ENCODE data around the gene SPATA31D4.

The SPATA31D4 gene

DNA sequence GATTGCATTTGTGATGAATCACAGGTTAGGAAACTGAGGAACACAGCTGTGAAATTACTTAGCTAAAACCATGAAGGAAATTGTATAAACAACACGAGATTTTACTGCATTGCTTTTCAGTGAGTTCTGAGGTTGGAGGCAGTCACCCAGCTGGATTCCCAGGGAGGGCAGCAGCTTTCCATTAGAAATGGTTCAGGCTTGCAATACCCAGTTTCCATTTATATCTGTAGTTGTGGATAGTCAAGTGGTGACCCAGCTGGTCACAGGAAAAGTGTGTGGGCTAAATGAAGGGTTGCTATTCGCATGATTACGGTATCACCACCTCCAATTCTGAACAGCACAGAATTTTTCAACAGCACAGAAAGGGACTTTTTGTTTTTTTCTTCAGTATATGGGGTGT, 34.3 kb upstream of the SPATA31D4 start:
- DNase-seq (ENCODE audit: low read depth), result peak; percentile 31
- no peak overlapping the region for H3K4me3 ChIP-seq (ENCODE audit: control insufficient read depth, low read depth, low read length)
- TF ChIP-seq, protein P1, sequence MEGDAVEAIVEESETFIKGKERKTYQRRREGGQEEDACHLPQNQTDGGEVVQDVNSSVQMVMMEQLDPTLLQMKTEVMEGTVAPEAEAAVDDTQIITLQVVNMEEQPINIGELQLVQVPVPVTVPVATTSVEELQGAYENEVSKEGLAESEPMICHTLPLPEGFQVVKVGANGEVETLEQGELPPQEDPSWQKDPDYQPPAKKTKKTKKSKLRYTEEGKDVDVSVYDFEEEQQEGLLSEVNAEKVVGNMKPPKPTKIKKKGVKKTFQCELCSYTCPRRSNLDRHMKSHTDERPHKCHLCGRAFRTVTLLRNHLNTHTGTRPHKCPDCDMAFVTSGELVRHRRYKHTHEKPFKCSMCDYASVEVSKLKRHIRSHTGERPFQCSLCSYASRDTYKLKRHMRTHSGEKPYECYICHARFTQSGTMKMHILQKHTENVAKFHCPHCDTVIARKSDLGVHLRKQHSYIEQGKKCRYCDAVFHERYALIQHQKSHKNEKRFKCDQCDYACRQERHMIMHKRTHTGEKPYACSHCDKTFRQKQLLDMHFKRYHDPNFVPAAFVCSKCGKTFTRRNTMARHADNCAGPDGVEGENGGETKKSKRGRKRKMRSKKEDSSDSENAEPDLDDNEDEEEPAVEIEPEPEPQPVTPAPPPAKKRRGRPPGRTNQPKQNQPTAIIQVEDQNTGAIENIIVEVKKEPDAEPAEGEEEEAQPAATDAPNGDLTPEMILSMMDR (IDR thresholded peaks at IDR 0.05; ENCODE audit: control insufficient read depth, insufficient read depth, low read depth, low read length, missing control alignments), result no peak

DNA sequence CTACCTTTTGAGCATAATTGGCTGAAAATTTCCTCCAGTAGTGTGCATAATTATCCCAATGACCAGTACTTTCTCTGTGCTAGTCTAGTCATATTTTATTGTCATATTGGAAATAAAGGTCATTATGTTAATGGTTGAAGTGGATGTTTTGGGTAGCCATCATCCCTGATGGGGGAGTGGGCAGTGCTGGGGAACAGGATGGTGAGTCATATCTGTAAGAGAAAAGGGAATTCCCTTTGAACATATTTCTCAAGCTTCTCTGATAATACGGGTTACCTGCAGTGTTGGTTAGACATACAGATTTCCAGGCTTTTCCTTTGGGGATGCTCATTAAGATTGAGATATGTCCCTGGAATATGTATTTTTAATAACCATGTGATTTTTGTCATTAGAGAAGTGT, 33.3 kb upstream of the SPATA31D4 start:
- H3K4me3 ChIP-seq (ENCODE audit: control insufficient read depth, low read depth, low read length), result no peak overlapping the region
- no peak for DNase-seq (ENCODE audit: low read depth)
- TF ChIP-seq, protein P1 (IDR thresholded peaks at IDR 0.05; ENCODE audit: control insufficient read depth, insufficient read depth, low read depth, low read length, missing control alignments), result no peak

DNA sequence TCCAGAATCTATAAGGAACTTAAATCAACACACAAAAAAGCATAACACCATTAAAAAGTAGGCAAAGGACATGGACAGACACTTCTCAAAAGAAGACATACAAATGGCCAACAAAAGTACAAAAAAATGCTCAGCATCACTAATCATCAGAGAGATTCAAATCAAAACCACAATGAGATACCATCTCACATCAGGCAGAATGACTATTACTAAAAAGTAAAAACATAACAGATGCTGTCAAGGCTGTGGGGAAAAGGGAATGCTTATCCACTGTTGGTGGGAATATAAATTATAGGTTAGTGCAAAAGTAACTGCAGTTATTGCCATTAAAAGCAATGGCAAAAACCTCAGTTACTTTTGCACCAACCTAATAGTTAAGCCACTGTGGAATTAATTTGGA, 32.2 kb upstream of the SPATA31D4 start:
- no peak overlapping the region for H3K4me3 ChIP-seq (ENCODE audit: control insufficient read depth, low read depth, low read length)
- TF ChIP-seq, protein P1 (IDR thresholded peaks at IDR 0.05; ENCODE audit: control insufficient read depth, insufficient read depth, low read depth, low read length, missing control alignments), result no peak
- DNase-seq (ENCODE audit: low read depth), result no peak

DNA sequence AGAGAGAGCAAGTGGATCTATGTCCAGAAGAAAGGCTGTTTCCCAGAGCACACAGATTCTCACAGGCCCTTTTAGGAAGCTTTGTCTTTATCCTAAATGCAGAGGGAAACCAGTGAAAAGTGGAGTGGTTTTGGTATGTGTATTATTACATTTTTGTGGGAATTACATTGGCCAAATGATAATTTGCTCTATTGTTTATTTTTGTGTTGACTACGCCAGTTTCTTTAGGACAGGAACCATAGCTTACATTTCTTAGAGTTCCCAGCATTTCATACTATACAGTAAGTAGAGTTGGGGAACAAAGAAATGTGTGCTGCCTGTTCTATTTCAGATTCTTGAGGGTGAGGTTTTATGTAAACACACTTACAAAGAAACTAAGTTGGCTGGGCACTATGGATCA, 29.4 kb upstream of the SPATA31D4 start:
- DNase-seq (ENCODE audit: low read depth), result no peak
- TF ChIP-seq, protein P1 (IDR thresholded peaks at IDR 0.05; ENCODE audit: control insufficient read depth, insufficient read depth, low read depth, low read length, missing control alignments), result no peak
- no peak overlapping the region for H3K4me3 ChIP-seq (ENCODE audit: control insufficient read depth, low read depth, low read length)

DNA sequence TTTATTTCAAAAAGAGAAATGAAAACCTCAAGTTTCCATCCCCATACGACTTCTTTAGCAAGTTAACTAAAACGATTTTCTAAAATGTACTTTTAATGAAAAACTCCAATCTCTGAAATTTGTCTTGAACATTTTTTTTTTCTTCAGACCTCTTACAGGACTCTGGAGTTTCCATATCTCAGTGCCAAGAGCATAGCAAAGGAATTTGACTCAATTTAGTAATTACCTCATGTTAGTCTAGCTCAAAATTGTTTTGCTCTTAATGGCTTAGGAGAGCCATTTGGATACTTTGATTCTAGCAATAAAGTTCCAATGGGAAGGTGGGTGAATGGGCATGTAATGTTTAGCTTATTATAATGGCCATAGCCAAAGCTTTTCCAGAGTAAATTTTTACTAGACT, 26.0 kb upstream of the SPATA31D4 start:
- no peak for DNase-seq (ENCODE audit: low read depth)
- no peak overlapping the region for H3K4me3 ChIP-seq (ENCODE audit: control insufficient read depth, low read depth, low read length)
- TF ChIP-seq, protein P1 (IDR thresholded peaks at IDR 0.05; ENCODE audit: control insufficient read depth, insufficient read depth, low read depth, low read length, missing control alignments), result no peak

DNA sequence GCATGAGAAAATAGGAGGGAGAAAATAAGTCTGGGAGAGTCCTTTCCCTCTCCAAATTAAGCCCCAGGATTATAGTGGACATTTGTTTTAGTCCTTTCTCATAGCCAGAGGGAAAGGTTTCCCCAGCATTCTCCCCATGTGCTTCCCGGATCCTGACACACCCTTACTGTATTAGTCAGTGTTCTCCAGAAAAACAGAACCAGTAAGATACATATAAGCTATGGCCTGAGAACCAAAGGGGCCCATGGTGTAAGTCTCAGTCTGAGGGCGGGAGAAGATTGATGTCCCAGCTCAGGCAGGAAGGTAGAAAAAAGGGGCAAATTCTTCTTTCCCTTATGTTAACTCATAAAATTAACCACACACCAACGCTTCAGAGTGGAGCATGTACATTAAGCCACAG, 25.6 kb upstream of the SPATA31D4 start:
- TF ChIP-seq, protein P1 (IDR thresholded peaks at IDR 0.05; ENCODE audit: control insufficient read depth, insufficient read depth, low read depth, low read length, missing control alignments), result no peak
- H3K4me3 ChIP-seq (ENCODE audit: control insufficient read depth, low read depth, low read length), result no peak overlapping the region
- no peak for DNase-seq (ENCODE audit: low read depth)

DNA sequence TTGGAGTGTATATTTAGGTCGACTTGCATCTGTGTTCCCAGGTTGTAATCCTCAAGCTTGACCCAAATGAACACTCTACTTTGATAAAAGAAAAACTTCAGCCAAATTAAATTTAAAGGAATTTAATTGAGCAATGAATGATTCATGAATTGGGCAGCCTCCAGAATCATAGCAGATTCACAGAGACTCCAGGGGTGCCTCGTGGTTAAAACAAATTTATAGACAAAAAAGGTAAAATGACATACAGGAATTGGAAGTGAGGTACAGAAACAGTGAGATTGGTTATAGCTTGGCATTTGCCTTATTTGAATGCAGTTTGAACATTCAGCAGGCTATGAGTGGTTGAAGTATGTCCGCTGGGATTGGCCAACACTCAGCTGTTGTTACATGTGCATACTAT, 21.6 kb upstream of the SPATA31D4 start:
- TF ChIP-seq, protein P1 (IDR thresholded peaks at IDR 0.05; ENCODE audit: control insufficient read depth, insufficient read depth, low read depth, low read length, missing control alignments), result no peak
- no peak overlapping the region for H3K4me3 ChIP-seq (ENCODE audit: control insufficient read depth, low read depth, low read length)
- no peak for DNase-seq (ENCODE audit: low read depth)

Measured in AG09309 (cell line).